NCI-H82 (cell line): ENCODE measurements around the gene SLC29A3.
"Not testable (repeated sequence)": the region's sequence is repeated elsewhere in the genome, so short reads cannot be mapped to it uniquely, and the experiment has no call there.

Source experiments
- DNase-seq: peaks from one replicate; lab custom pipeline; 2025; lab: John Stamatoyannopoulos, UW

SLC29A3 gene

GRCh38 chr10:71346731-71347130, 27.7 kb downstream of the SLC29A3 start:
- peak; percentile 97 for DNase-seq

GRCh38 chr10:71347587-71348395, 28.7 kb downstream of the SLC29A3 start:
- DNase-seq: peak; percentile 37

GRCh38 chr10:71348850-71349249, 29.8 kb downstream of the SLC29A3 start:
- no peak for DNase-seq

GRCh38 chr10:71349406-71349805, 30.3 kb downstream of the SLC29A3 start:
- no peak for DNase-seq

- no peak for DNase-seq
These were observed 32.0 kb downstream of the SLC29A3 start for GRCh38 chr10:71351087-71351486.

GRCh38 chr10:71351628-71352319, 32.7 kb downstream of the SLC29A3 start:
- no peak for DNase-seq

- no peak for DNase-seq
These were observed 34.6 kb downstream of the SLC29A3 start for GRCh38 chr10:71353639-71354038.

GRCh38 chr10:71354776-71355175, 35.7 kb downstream of the SLC29A3 start:
- no peak for DNase-seq

- no peak for DNase-seq
These were observed 36.8 kb downstream of the SLC29A3 start for GRCh38 chr10:71355886-71356285.

- DNase-seq: no peak
These were observed 38.8 kb downstream of the SLC29A3 start for GRCh38 chr10:71357792-71358265.

- DNase-seq: no peak
These were observed 39.2 kb downstream of the SLC29A3 start for GRCh38 chr10:71358277-71358676.

GRCh38 chr10:71358906-71359305, 39.8 kb downstream of the SLC29A3 start:
- DNase-seq: not testable (repeated sequence)

GRCh38 chr10:71359364-71360046, 40.4 kb downstream of the SLC29A3 start:
- DNase-seq: no peak

GRCh38 chr10:71360735-71361134, 41.7 kb downstream of the SLC29A3 start:
- no peak for DNase-seq

- no peak for DNase-seq
These were observed 42.5 kb downstream of the SLC29A3 start for GRCh38 chr10:71361581-71361980.

- DNase-seq: no peak
These were observed 43.1 kb downstream of the SLC29A3 start for GRCh38 chr10:71362141-71362540.

- no peak for DNase-seq
These were observed 44.9 kb downstream of the SLC29A3 start for GRCh38 chr10:71363936-71364335.

- DNase-seq: no peak
These were observed 46.3 kb downstream of the SLC29A3 start for GRCh38 chr10:71365366-71365765.

GRCh38 chr10:71366690-71367089, 47.6 kb downstream of the SLC29A3 start:
- DNase-seq: no peak

GRCh38 chr10:71367271-71367670, 48.2 kb downstream of the SLC29A3 start:
- peak; percentile 86 for DNase-seq

- DNase-seq: no peak
These were observed 49.1 kb downstream of the SLC29A3 start for GRCh38 chr10:71368176-71368575.

GRCh38 chr10:71368643-71369042, 49.6 kb downstream of the SLC29A3 start:
- peak; percentile 27 for DNase-seq

GRCh38 chr10:71369602-71370001, 50.5 kb downstream of the SLC29A3 start:
- DNase-seq: no peak
